ENCODE results near the gene UBA7.
A peak's percentile ranks its signal among the peaks of the same experiment; 100 is the strongest.

UBA7 gene

DNA sequence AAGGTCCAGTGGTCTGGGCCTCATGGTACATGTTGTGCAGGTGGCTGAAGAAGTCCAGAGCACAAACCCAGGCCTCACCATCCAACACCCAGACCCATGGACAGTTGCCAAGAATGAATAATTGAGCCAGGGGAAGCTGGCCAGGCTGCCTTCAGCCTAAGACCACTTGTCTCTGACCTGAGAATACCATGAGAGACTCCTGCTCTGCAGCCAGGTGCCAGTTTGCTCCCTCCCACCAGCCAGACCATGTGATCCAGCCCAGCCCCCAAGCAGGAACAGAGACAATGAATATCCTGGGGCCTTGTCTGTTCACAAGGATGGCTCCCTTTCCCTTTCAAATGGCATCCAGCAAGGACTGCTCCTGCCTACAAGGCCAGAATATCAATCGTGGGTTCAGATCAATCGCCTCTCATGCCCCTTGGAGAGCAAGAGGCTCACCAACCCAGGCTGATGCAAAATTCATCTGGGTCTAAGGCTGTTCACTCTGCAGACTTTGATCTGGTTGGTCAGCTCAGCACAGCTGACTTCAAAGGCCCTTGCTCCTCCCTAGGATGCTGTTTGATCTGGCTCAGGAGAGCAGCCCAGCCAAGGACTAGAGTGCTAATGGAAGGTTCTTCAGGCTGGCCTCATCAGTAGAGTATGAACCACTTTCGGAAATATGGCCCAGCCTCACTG, 29.2 kb upstream of the UBA7 start:
- Histone ChIP-seq H3K9me2 (replicated peaks; ENCODE audit: insufficient read depth, low read length) (no peaks in the 10 kb centered on the region), H3K4me2 (ENCODE audit: low read depth, low read length, poor library complexity, severe bottlenecking) (no peak overlapping the region), H3K79me2 (ENCODE audit: insufficient read depth, low read length) (no peaks in the 10 kb centered on the region), H3K27ac (ENCODE audit: low read depth, low read length) (no peak overlapping the region), H3K4me3 (ENCODE audit: insufficient read depth, low read length, poor library complexity, severe bottlenecking) (no peak overlapping the region), H3F3A (ENCODE audit: insufficient read depth) (no peaks in the 10 kb centered on the region), H4K20me1 (ENCODE audit: low read depth, low read length) (no peaks in the 10 kb centered on the region), H2AFZ (ENCODE audit: low read depth, low read length, severe bottlenecking) (no peak overlapping the region), H3K9me3 (ENCODE audit: insufficient read depth, low read length) (no peaks in the 10 kb centered on the region), H3K9ac (ENCODE audit: low read length) (no peak overlapping the region), H3K36me3 (ENCODE audit: low read length) (no peaks in the 10 kb centered on the region), H3K27me3 (ENCODE audit: low read length) (no peaks in the 10 kb centered on the region)
- TF ChIP-seq, protein P1, sequence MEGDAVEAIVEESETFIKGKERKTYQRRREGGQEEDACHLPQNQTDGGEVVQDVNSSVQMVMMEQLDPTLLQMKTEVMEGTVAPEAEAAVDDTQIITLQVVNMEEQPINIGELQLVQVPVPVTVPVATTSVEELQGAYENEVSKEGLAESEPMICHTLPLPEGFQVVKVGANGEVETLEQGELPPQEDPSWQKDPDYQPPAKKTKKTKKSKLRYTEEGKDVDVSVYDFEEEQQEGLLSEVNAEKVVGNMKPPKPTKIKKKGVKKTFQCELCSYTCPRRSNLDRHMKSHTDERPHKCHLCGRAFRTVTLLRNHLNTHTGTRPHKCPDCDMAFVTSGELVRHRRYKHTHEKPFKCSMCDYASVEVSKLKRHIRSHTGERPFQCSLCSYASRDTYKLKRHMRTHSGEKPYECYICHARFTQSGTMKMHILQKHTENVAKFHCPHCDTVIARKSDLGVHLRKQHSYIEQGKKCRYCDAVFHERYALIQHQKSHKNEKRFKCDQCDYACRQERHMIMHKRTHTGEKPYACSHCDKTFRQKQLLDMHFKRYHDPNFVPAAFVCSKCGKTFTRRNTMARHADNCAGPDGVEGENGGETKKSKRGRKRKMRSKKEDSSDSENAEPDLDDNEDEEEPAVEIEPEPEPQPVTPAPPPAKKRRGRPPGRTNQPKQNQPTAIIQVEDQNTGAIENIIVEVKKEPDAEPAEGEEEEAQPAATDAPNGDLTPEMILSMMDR (IDR thresholded peaks at IDR 0.05; ENCODE audit: insufficient read depth, low read length, poor library complexity, severe bottlenecking) = no peak
- TF ChIP-seq EZH2phosphoT487 (conservative IDR thresholded peaks at IDR 0.05; ENCODE audit: low read length) = no peak

DNA sequence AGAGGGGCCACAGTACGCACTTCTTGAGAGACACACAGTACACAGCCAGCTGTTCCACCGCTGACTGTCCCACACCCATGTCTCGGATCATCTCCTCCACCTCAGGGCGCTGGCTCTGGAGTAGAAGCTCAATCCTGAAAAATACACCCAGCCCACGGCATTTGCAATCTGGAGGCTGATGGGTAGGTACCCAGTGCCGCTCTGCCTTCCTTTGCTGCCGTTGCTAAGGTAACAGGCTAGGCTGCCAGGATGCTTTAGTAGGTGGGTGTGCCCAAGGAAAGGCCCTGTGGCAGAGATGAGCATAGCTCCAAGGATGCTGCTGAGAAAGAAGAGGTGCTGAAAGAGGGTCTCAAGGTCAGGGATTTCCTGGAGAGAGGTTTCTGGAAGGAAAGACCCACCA, 28.1 kb upstream of the UBA7 start:
- H3K27ac ChIP-seq (ENCODE audit: low read depth, low read length) = no peak overlapping the region
- H3K79me2 ChIP-seq (ENCODE audit: insufficient read depth, low read length) = no peaks in the 10 kb centered on the region
- H4K20me1 ChIP-seq (ENCODE audit: low read depth, low read length) = no peaks in the 10 kb centered on the region
- H3K9me3 ChIP-seq (ENCODE audit: insufficient read depth, low read length) = no peaks in the 10 kb centered on the region
- H3F3A ChIP-seq (ENCODE audit: insufficient read depth) = no peaks in the 10 kb centered on the region
- H2AFZ ChIP-seq (ENCODE audit: low read depth, low read length, severe bottlenecking) = no peak overlapping the region
- H3K36me3 ChIP-seq (ENCODE audit: low read length) = no peaks in the 10 kb centered on the region
- H3K4me3 ChIP-seq (ENCODE audit: insufficient read depth, low read length, poor library complexity, severe bottlenecking) = no peak overlapping the region
- no peak for TF ChIP-seq EZH2phosphoT487 (conservative IDR thresholded peaks at IDR 0.05; ENCODE audit: low read length)
- TF ChIP-seq, protein P1 (IDR thresholded peaks at IDR 0.05; ENCODE audit: insufficient read depth, low read length, poor library complexity, severe bottlenecking) = no peak
- H3K9ac ChIP-seq (ENCODE audit: low read length) = no peak overlapping the region
- H3K9me2 ChIP-seq (replicated peaks; ENCODE audit: insufficient read depth, low read length) = no peaks in the 10 kb centered on the region
- no peak overlapping the region for H3K4me2 ChIP-seq (ENCODE audit: low read depth, low read length, poor library complexity, severe bottlenecking)
- H3K27me3 ChIP-seq (ENCODE audit: low read length) = no peaks in the 10 kb centered on the region

DNA sequence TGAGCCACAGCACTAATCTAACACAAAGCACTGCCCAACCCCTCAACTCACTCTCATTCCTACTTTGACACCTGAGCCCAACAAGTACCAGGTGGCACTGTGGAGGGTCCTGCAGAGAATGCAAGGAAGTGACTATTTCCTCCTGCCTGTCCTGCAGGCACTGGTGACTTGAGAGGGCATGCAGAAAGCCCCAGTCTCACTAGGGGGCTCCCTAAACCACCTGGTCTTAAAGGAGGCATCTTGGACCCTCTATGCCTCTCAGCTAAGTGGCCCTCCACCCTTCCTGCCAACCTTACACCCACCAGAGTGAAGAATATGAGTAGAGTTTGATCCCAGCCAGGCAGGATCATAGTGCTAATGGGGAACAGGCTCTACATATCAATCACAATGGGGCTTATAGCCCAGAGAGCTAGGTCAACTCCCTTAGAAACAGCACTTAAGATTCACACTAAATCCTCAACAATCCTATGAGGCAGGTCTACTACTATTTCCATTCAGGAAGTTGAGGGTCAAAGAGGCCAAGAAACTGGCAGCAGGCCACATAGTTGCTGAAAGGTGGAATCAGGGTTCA, 27.5 kb upstream of the UBA7 start:
- H3K4me2 ChIP-seq (ENCODE audit: low read depth, low read length, poor library complexity, severe bottlenecking) = no peak overlapping the region
- H3K9me3 ChIP-seq (ENCODE audit: insufficient read depth, low read length) = no peaks in the 10 kb centered on the region
- H3K79me2 ChIP-seq (ENCODE audit: insufficient read depth, low read length) = no peaks in the 10 kb centered on the region

More for the DNA sequence above, 27.5 kb upstream of the UBA7 start:
- Histone ChIP-seq H3K4me3 (ENCODE audit: insufficient read depth, low read length, poor library complexity, severe bottlenecking) (no peak overlapping the region), H4K20me1 (ENCODE audit: low read depth, low read length) (no peaks in the 10 kb centered on the region), H3K27me3 (ENCODE audit: low read length) (no peaks in the 10 kb centered on the region), H2AFZ (ENCODE audit: low read depth, low read length, severe bottlenecking) (no peak overlapping the region), H3K9me2 (replicated peaks; ENCODE audit: insufficient read depth, low read length) (no peaks in the 10 kb centered on the region), H3K36me3 (ENCODE audit: low read length) (no peaks in the 10 kb centered on the region), H3K27ac (ENCODE audit: low read depth, low read length) (no peak overlapping the region), H3F3A (ENCODE audit: insufficient read depth) (no peaks in the 10 kb centered on the region), H3K9ac (ENCODE audit: low read length) (no peak overlapping the region)
- TF ChIP-seq, protein P1 (IDR thresholded peaks at IDR 0.05; ENCODE audit: insufficient read depth, low read length, poor library complexity, severe bottlenecking) = peak; percentile 50
- TF ChIP-seq EZH2phosphoT487 (conservative IDR thresholded peaks at IDR 0.05; ENCODE audit: low read length) = no peak

Data from SU-DHL-6 (cell line).